DND-41 (cell line): ENCODE measurements around the gene OSTF1.

Source experiments
- CTCF ChIP-seq: IDR thresholded peaks from 2 replicates; pipeline ENCODE4 v1.5.1; 2012; ENCODE audit warnings: borderline replicate concordance, low read length, moderate library complexity, mild to moderate bottlenecking; ENCODE audit not compliant: poor library complexity, severe bottlenecking; ENCODE audit errors: extremely low read depth
- EZH2 ChIP-seq: IDR thresholded peaks from 3 replicates; pipeline ENCODE4 v1.6.1; 2012; ENCODE audit warnings: borderline replicate concordance, low read depth, mild to moderate bottlenecking, moderate library complexity, low read length, inconsistent platforms; ENCODE audit not compliant: severe bottlenecking

- TF ChIP-seq EZH2, result no peak
- no peak for TF ChIP-seq CTCF
Measured at GRCh38 chr9:75087824-75088645, at the start of gene OSTF1, which contains the start of gene NMRK1.
